Skeletal muscle satellite cell (primary cell): ENCODE data around the gene INHBE.

Experiments used
- H3K27me3 ChIP-seq: 2 replicates; pipeline ENCODE4 v1.7.0; 2013; ENCODE audit warnings: low read length; ENCODE audit not compliant: control insufficient read depth, insufficient read depth
- H3K36me3 ChIP-seq: 2 replicates; pipeline ENCODE4 v1.7.0; 2013; ENCODE audit warnings: mild to moderate bottlenecking, control low read depth, low read length; ENCODE audit not compliant: insufficient read depth
- H3K4me1 ChIP-seq: 2 replicates; pipeline ENCODE4 v1.7.0; 2013; ENCODE audit warnings: low read length; ENCODE audit not compliant: control insufficient read depth, insufficient read depth
- H3K4me2 ChIP-seq: 2 replicates; pipeline ENCODE4 v1.7.0; 2013; ENCODE audit warnings: mild to moderate bottlenecking, low read length
- H3K4me3 ChIP-seq: 2 replicates; pipeline ENCODE4 v1.7.0; 2013; ENCODE audit warnings: low read length
- H3K9ac ChIP-seq: 2 replicates; pipeline ENCODE4 v1.7.0; 2013; ENCODE audit warnings: mild to moderate bottlenecking, low read depth, low read length, moderate library complexity
- H3K9me3 ChIP-seq: replicated peaks from 2 replicates; pipeline ENCODE4 v1.7.0; 2013; ENCODE audit warnings: mild to moderate bottlenecking, control low read depth, low read length

Gene INHBE

GRCh38 chr12:57465030-57465746 lies 10.1 kb downstream of the INHBE start:
- H3K4me3 ChIP-seq = no peak overlapping the region
- no peaks in the 10 kb centered on the region for H3K36me3 ChIP-seq
- no peak overlapping the region for H3K4me2 ChIP-seq
- H3K9ac ChIP-seq = no peak overlapping the region
- peaks cover 14% of the 10 kb centered on the region for H3K4me1 ChIP-seq
- peaks cover 28% of the 10 kb centered on the region for H3K27me3 ChIP-seq
- no peaks in the 10 kb centered on the region for H3K9me3 ChIP-seq

GRCh38 chr12:57465747-57466505 lies 10.8 kb downstream of the INHBE start:
- no peak overlapping the region for H3K9ac ChIP-seq
- peaks cover 7% of the 10 kb centered on the region for H3K4me1 ChIP-seq
- no peak overlapping the region for H3K4me3 ChIP-seq
- H3K4me2 ChIP-seq = no peak overlapping the region
- peaks cover 28% of the 10 kb centered on the region for H3K27me3 ChIP-seq
- no peaks in the 10 kb centered on the region for H3K36me3 ChIP-seq
- no peaks in the 10 kb centered on the region for H3K9me3 ChIP-seq

- H3K4me3 ChIP-seq = no peak overlapping the region
- peaks cover 2% of the 10 kb centered on the region for H3K4me1 ChIP-seq
- H3K27me3 ChIP-seq = peaks cover 40% of the 10 kb centered on the region
- H3K4me2 ChIP-seq = no peak overlapping the region
- no peaks in the 10 kb centered on the region for H3K9me3 ChIP-seq
- H3K9ac ChIP-seq = no peak overlapping the region
- H3K36me3 ChIP-seq = no peaks in the 10 kb centered on the region
Observed at GRCh38 chr12:57467212-57467874, 12.2 kb downstream of the INHBE start.

GRCh38 chr12:57467915-57468314 lies 12.8 kb downstream of the INHBE start:
- H3K27me3 ChIP-seq = peaks cover 46% of the 10 kb centered on the region
- no peaks in the 10 kb centered on the region for H3K9me3 ChIP-seq
- H3K4me2 ChIP-seq = no peak overlapping the region
- no peaks in the 10 kb centered on the region for H3K36me3 ChIP-seq
- H3K4me1 ChIP-seq = no peaks in the 10 kb centered on the region
- no peak overlapping the region for H3K4me3 ChIP-seq
- H3K9ac ChIP-seq = no peak overlapping the region

GRCh38 chr12:57469296-57470164 lies 14.4 kb downstream of the INHBE start:
- Histone ChIP-seq H3K4me3 (no peak overlapping the region), H3K4me2 (no peak overlapping the region), H3K4me1 (no peaks in the 10 kb centered on the region), H3K9ac (no peak overlapping the region), H3K27me3 (peaks cover 60% of the 10 kb centered on the region), H3K36me3 (no peaks in the 10 kb centered on the region), H3K9me3 (no peaks in the 10 kb centered on the region)

- Histone ChIP-seq H3K36me3 (no peaks in the 10 kb centered on the region), H3K9me3 (no peaks in the 10 kb centered on the region), H3K4me1 (no peaks in the 10 kb centered on the region), H3K27me3 (peaks cover 62% of the 10 kb centered on the region), H3K4me3 (no peak overlapping the region), H3K4me2 (no peak overlapping the region), H3K9ac (no peak overlapping the region)
Observed at GRCh38 chr12:57470286-57470969, 15.3 kb downstream of the INHBE start.

- Histone ChIP-seq H3K9me3 (no peaks in the 10 kb centered on the region), H3K27me3 (peaks cover 65% of the 10 kb centered on the region), H3K4me3 (no peak overlapping the region), H3K9ac (no peak overlapping the region), H3K4me2 (no peak overlapping the region), H3K36me3 (no peaks in the 10 kb centered on the region), H3K4me1 (peaks cover 4% of the 10 kb centered on the region)
Observed at GRCh38 chr12:57470970-57471656, 16.0 kb downstream of the INHBE start.

- H3K4me2 ChIP-seq = no peak overlapping the region
- no peaks in the 10 kb centered on the region for H3K9me3 ChIP-seq
- peaks cover 70% of the 10 kb centered on the region for H3K27me3 ChIP-seq
- peaks cover 5% of the 10 kb centered on the region for H3K4me1 ChIP-seq
- H3K36me3 ChIP-seq = no peaks in the 10 kb centered on the region
- H3K9ac ChIP-seq = no peak overlapping the region
- no peak overlapping the region for H3K4me3 ChIP-seq
Observed at GRCh38 chr12:57471661-57472060, 16.6 kb downstream of the INHBE start.

GRCh38 chr12:57472391-57472790 lies 17.3 kb downstream of the INHBE start:
- Histone ChIP-seq H3K9ac (no peak overlapping the region), H3K4me3 (no peak overlapping the region), H3K36me3 (no peaks in the 10 kb centered on the region), H3K4me2 (no peak overlapping the region), H3K27me3 (peaks cover 75% of the 10 kb centered on the region), H3K4me1 (peaks cover 5% of the 10 kb centered on the region), H3K9me3 (no peaks in the 10 kb centered on the region)

GRCh38 chr12:57473392-57473791 lies 18.3 kb downstream of the INHBE start:
- no peaks in the 10 kb centered on the region for H3K9me3 ChIP-seq
- peaks cover 5% of the 10 kb centered on the region for H3K4me1 ChIP-seq
- H3K4me3 ChIP-seq = no peak overlapping the region
- no peak overlapping the region for H3K9ac ChIP-seq
- H3K27me3 ChIP-seq = peaks cover 65% of the 10 kb centered on the region
- no peaks in the 10 kb centered on the region for H3K36me3 ChIP-seq
- no peak overlapping the region for H3K4me2 ChIP-seq
